Neural cell (in vitro differentiated cells): ENCODE results near the gene BCAS4.

Source experiments
- CTCF ChIP-seq: fragments of 450-650 bp; IDR thresholded peaks from 2 replicates; pipeline ENCODE4 v1.5.1; 2014; ENCODE audit warnings: antibody characterized with exemption, mild to moderate bottlenecking, moderate library complexity; ENCODE audit not compliant: poor library complexity, severe bottlenecking
- EP300 ChIP-seq: fragments of 450-650 bp; conservative IDR thresholded peaks from 2 replicates; pipeline ENCODE4 v1.6.1; 2014; ENCODE audit warnings: antibody characterized with exemption, mild to moderate bottlenecking, moderate library complexity; ENCODE audit not compliant: poor library complexity, severe bottlenecking
- EZH2 ChIP-seq: fragments of 200-600, 300-800 bp; shearing (Covaris generic), sonication (generic); IDR thresholded peaks from 2 replicates; pipeline ENCODE4 v1.6.1; 2014; ENCODE audit warnings: antibody characterized with exemption, low read length, borderline replicate concordance, mild to moderate bottlenecking; ENCODE audit not compliant: insufficient read depth, poor library complexity, severe bottlenecking
- MXI1 ChIP-seq: fragments of 450-650 bp; conservative IDR thresholded peaks from 2 replicates; pipeline ENCODE4 v1.6.1; 2014; ENCODE audit warnings: antibody characterized with exemption, mild to moderate bottlenecking; ENCODE audit not compliant: poor library complexity, severe bottlenecking
- POLR2AphosphoS5 ChIP-seq: IDR thresholded peaks from 2 replicates; pipeline ENCODE4 v1.6.1; 2012
- RAD21 ChIP-seq: fragments of 450-650 bp; conservative IDR thresholded peaks from 2 replicates; pipeline ENCODE4 v1.6.1; 2014; ENCODE audit warnings: antibody characterized with exemption, mild to moderate bottlenecking, moderate library complexity
- REST ChIP-seq: IDR thresholded peaks from 2 replicates; pipeline ENCODE4 v1.6.1; 2012; ENCODE audit warnings: borderline replicate concordance
- TAF1 ChIP-seq: IDR thresholded peaks from 2 replicates; pipeline ENCODE4 v1.6.1; 2012; ENCODE audit warnings: low read depth

- TF ChIP-seq CTCF (no peak), EP300 (no peak), TAF1 (no peak), RAD21 (no peak), EZH2 (no peak), REST (no peak), POLR2AphosphoS5 (no peak), MXI1 (no peak)
Observed at GRCh38 chr20:50898475-50898874, 103.6 kb downstream of the BCAS4 start.
